Measurements from ENCODE around the gene KRT38. TPM values are rescaled to one million over a fixed set of nuclear protein-coding genes. Genes with fewer than 3 reads are reported as not detected.

The KRT38 gene
- total and polyA plus RNA-seq, 4 donors = not detected

DNA sequence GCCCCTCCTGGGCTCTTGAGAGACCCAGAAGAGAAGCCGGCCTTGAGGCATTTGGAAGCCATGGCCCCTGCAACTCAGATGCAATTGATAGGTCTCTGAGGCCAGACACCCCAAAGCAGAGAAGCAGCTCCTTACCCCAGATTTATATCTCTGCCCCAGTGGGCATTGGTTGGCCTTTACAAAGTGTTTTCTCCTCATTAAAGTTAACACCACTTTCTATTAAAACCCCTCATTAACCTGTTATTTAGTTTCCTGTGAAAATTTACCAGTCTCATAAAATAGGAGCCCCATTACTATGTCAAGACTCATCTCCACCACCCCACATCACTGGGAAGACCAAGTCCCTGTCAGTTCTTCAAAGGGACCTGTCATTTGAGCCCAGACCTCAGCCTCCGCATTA is 40.3 kb upstream of the KRT38 start, which contains the start of gene KRT35:
Gene KRT35, minus strand, starts transcription at position 116 of the 400 bp plus-strand sequence. Its CDS starts 54 bp downstream, at position 62.
- DNase-seq (ENCODE audit: low spot score) = no peak
- WGBS = over 99% methylated on average over 2 of the region's 2 CpGs
- Histone ChIP-seq H3K27ac (ENCODE audit: low read depth in 1 of 2, low read length in 2 of 2) (no peak within 1 kb of the TSS), H3K4me1 (ENCODE audit: control insufficient read depth in 4 of 4, insufficient read depth in 4 of 4, low read length in 3 of 4) (no peaks in the 10 kb centered on the region), H3K36me3 (ENCODE audit: control insufficient read depth in 4 of 4, insufficient read depth in 3 of 4, low read depth in 1 of 4, low read length in 3 of 4) (no peaks in the 10 kb centered on the region), H3K27me3 (ENCODE audit: control insufficient read depth in 4 of 4, insufficient read depth in 4 of 4, low read length in 3 of 4) (no peaks in the 10 kb centered on the region), H3K9ac (ENCODE audit: low read depth in 1 of 2, low read length in 2 of 2) (no peak within 1 kb of the TSS), H3K9me3 (ENCODE audit: control insufficient read depth in 4 of 4, low read length in 3 of 4) (no peaks in the 10 kb centered on the region), H3K4me3 (ENCODE audit: low read depth in 1 of 3, low read length in 3 of 3) (no peak within 1 kb of the TSS)
- TF ChIP-seq, protein P1, sequence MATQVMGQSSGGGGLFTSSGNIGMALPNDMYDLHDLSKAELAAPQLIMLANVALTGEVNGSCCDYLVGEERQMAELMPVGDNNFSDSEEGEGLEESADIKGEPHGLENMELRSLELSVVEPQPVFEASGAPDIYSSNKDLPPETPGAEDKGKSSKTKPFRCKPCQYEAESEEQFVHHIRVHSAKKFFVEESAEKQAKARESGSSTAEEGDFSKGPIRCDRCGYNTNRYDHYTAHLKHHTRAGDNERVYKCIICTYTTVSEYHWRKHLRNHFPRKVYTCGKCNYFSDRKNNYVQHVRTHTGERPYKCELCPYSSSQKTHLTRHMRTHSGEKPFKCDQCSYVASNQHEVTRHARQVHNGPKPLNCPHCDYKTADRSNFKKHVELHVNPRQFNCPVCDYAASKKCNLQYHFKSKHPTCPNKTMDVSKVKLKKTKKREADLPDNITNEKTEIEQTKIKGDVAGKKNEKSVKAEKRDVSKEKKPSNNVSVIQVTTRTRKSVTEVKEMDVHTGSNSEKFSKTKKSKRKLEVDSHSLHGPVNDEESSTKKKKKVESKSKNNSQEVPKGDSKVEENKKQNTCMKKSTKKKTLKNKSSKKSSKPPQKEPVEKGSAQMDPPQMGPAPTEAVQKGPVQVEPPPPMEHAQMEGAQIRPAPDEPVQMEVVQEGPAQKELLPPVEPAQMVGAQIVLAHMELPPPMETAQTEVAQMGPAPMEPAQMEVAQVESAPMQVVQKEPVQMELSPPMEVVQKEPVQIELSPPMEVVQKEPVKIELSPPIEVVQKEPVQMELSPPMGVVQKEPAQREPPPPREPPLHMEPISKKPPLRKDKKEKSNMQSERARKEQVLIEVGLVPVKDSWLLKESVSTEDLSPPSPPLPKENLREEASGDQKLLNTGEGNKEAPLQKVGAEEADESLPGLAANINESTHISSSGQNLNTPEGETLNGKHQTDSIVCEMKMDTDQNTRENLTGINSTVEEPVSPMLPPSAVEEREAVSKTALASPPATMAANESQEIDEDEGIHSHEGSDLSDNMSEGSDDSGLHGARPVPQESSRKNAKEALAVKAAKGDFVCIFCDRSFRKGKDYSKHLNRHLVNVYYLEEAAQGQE (IDR thresholded peaks at IDR 0.05) = no peak
- no peak for TF ChIP-seq TAF1 (conservative IDR thresholded peaks at IDR 0.05)
- TF ChIP-seq, protein P2, sequence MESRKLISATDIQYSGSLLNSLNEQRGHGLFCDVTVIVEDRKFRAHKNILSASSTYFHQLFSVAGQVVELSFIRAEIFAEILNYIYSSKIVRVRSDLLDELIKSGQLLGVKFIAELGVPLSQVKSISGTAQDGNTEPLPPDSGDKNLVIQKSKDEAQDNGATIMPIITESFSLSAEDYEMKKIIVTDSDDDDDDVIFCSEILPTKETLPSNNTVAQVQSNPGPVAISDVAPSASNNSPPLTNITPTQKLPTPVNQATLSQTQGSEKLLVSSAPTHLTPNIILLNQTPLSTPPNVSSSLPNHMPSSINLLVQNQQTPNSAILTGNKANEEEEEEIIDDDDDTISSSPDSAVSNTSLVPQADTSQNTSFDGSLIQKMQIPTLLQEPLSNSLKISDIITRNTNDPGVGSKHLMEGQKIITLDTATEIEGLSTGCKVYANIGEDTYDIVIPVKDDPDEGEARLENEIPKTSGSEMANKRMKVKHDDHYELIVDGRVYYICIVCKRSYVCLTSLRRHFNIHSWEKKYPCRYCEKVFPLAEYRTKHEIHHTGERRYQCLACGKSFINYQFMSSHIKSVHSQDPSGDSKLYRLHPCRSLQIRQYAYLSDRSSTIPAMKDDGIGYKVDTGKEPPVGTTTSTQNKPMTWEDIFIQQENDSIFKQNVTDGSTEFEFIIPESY (IDR thresholded peaks at IDR 0.05) = no peak
- TF ChIP-seq, protein P3, sequence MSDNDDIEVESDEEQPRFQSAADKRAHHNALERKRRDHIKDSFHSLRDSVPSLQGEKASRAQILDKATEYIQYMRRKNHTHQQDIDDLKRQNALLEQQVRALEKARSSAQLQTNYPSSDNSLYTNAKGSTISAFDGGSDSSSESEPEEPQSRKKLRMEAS (IDR thresholded peaks at IDR 0.05) = no peak
- TF ChIP-seq JUND (IDR thresholded peaks at IDR 0.05) = no peak
- no peak for TF ChIP-seq RAD21 (IDR thresholded peaks at IDR 0.05)
- TF ChIP-seq HNF4G (IDR thresholded peaks at IDR 0.05) = no peak
- TF ChIP-seq HNF4A (conservative IDR thresholded peaks at IDR 0.05) = no peak
- TF ChIP-seq RXRA (IDR thresholded peaks at IDR 0.05) = no peak
- TF ChIP-seq FOXA1 (IDR thresholded peaks at IDR 0.05) = no peak
- no peak for TF ChIP-seq SP1 (IDR thresholded peaks at IDR 0.05)
- no peak for TF ChIP-seq YY1 (IDR thresholded peaks at IDR 0.05)
- TF ChIP-seq, protein P4, sequence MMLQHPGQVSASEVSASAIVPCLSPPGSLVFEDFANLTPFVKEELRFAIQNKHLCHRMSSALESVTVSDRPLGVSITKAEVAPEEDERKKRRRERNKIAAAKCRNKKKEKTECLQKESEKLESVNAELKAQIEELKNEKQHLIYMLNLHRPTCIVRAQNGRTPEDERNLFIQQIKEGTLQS (IDR thresholded peaks at IDR 0.05) = no peak
- no peak for TF ChIP-seq NR2F2 (IDR thresholded peaks at IDR 0.05)
- no peak for TF ChIP-seq EGR1 (IDR thresholded peaks at IDR 0.05; ENCODE audit: low read depth in 2 of 2)
- no peak for TF ChIP-seq GABPA (IDR thresholded peaks at IDR 0.05 in 1 of 2, conservative IDR thresholded peaks at IDR 0.05 in 1 of 2)
- TF ChIP-seq, protein P5, sequence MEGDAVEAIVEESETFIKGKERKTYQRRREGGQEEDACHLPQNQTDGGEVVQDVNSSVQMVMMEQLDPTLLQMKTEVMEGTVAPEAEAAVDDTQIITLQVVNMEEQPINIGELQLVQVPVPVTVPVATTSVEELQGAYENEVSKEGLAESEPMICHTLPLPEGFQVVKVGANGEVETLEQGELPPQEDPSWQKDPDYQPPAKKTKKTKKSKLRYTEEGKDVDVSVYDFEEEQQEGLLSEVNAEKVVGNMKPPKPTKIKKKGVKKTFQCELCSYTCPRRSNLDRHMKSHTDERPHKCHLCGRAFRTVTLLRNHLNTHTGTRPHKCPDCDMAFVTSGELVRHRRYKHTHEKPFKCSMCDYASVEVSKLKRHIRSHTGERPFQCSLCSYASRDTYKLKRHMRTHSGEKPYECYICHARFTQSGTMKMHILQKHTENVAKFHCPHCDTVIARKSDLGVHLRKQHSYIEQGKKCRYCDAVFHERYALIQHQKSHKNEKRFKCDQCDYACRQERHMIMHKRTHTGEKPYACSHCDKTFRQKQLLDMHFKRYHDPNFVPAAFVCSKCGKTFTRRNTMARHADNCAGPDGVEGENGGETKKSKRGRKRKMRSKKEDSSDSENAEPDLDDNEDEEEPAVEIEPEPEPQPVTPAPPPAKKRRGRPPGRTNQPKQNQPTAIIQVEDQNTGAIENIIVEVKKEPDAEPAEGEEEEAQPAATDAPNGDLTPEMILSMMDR (IDR thresholded peaks at IDR 0.05; ENCODE audit: low read depth, low read length, missing input control) = no peak
- TF ChIP-seq FOXA2 (IDR thresholded peaks at IDR 0.05) = no peak
